Effector memory CD4-positive, alpha-beta T cell (primary cell): Measurements from ENCODE around the gene CLCN6.

Experiments
- DNase-seq, 3 donors: peaks; one replicate each; pipeline ENCODE4 v3.0.0-alpha.2; 2020
- H3K27ac ChIP-seq: 2 replicates; pipeline ENCODE4 v1.7.0; 2013; ENCODE audit warnings: mild to moderate bottlenecking, low read length, moderate library complexity; ENCODE audit not compliant: insufficient read depth, poor library complexity, severe bottlenecking
- H3K27me3 ChIP-seq: replicated peaks from 2 replicates; pipeline ENCODE4 v1.7.0; 2013; ENCODE audit warnings: mild to moderate bottlenecking, low read length; ENCODE audit not compliant: insufficient read depth, control insufficient read depth, poor library complexity, severe bottlenecking
- H3K36me3 ChIP-seq: 2 replicates; pipeline ENCODE4 v1.7.0; 2013; ENCODE audit warnings: mild to moderate bottlenecking, low read length, moderate library complexity; ENCODE audit not compliant: control insufficient read depth, insufficient read depth
- H3K4me1 ChIP-seq: 2 replicates; pipeline ENCODE4 v1.7.0; 2013; ENCODE audit warnings: low read length, mild to moderate bottlenecking; ENCODE audit not compliant: control insufficient read depth, insufficient read depth, poor library complexity, severe bottlenecking
- H3K4me3 ChIP-seq: 2 replicates; pipeline ENCODE4 v1.7.0; 2013; ENCODE audit warnings: low read length, low read depth, mild to moderate bottlenecking; ENCODE audit not compliant: insufficient read depth, poor library complexity, severe bottlenecking
- H3K9me3 ChIP-seq: 2 replicates; pipeline ENCODE4 v1.7.0; 2013; ENCODE audit warnings: mild to moderate bottlenecking, low read length, moderate library complexity; ENCODE audit not compliant: control insufficient read depth

Gene CLCN6

DNA sequence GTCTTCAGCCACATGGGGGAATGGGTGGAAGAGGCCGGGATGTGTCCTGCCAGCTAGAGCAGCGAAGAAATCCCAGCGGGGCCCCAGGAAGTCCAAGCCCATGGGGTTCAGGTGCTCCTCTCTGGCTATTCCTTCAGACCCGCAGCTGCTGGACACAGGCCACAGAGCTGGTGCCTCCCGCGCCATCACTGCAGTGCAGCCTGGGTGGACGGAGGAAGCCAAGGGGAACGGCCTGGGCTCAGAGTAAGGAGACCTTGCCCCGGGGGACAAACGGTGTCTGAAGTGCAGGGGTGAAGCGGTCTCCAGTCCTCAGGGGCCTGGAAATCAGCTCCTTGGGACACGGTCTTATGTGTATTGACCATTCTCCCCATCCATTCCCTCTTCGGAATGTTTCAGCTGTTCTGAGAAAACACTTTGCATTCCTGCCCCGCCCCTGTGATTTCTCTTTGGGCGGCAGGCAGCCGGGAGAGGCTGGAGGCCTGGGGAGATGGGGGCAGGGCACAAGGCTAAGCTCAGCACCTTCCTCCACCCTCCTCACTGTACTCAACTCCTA lies 18.7 kb upstream of the CLCN6 start:
- H3K27ac ChIP-seq: no peak overlapping the region

DNA sequence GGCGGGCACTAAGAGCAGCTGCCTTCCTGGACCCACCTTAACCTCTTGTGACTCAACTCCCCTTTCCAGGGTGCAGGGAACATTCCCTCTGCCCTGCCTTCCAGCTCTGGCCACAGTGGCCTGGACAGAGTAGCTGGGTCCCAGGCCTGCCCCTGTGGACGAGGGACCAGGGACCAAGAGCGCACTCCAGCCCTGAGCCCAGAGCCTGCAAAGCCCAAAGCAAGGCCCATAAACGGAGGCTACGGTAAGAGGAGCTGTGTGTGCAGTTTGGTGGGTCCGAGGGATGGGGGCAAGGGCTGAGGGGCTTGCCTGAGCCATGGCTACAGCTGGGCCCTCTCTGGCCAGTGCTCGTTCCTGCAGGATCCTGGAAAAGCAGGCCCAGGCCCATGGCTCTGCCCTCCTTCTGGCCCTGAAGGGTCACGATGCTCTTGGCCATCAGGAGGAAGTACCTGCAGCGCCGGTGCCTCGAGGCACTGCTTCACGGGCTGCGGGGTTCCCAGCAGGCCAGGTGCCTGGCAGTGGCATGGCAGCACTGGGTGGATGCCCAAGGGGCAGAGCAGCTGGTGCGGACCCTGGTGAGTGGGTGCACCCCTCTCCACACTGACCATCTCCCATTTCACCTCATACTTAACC lies 18.1 kb upstream of the CLCN6 start:
- DNase-seq: no peak
- Histone ChIP-seq H3K27ac (no peak overlapping the region), H3K9me3 (no peaks in the 10 kb centered on the region), H3K4me3 (no peak overlapping the region), H3K27me3 (no peaks in the 10 kb centered on the region), H3K4me1 (peaks cover 9% of the 10 kb centered on the region), H3K36me3 (peaks cover 24% of the 10 kb centered on the region)

More for the DNA sequence above, 18.7 kb upstream of the CLCN6 start:
- Histone ChIP-seq H3K4me1 (peaks cover 9% of the 10 kb centered on the region), H3K36me3 (peaks cover 18% of the 10 kb centered on the region), H3K4me3 (no peak overlapping the region), H3K9me3 (no peaks in the 10 kb centered on the region), H3K27me3 (no peaks in the 10 kb centered on the region)
- no peak for DNase-seq

DNA sequence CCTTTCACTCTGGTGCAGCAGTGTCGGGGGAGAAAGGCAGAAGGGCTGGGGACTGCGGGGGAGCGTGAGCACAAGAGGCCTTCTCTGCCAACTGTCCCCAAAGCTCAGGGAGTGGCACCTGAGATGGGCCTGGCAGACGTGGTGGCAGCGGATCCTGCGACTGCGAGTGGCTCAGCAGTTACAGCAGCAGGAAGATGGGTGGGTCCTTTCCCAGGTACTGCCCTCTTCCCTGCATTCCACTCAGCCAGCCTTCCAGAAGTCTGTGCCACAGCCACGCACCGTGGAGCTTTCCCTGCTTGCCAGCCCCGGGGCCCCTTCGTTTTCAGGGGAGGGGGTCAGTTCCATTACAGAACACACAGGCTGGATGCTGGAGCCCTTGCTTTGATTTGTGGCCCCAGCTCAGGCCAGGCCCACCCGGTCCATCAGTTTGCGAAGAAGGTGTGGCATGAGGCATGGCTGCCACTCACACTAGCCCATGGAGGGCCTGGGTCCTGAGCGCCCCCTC lies 17.4 kb upstream of the CLCN6 start:
- no peaks in the 10 kb centered on the region for H3K27me3 ChIP-seq
- peaks cover 24% of the 10 kb centered on the region for H3K36me3 ChIP-seq
- H3K27ac ChIP-seq: no peak overlapping the region
- no peak overlapping the region for H3K4me3 ChIP-seq
- no peak for DNase-seq
- no peaks in the 10 kb centered on the region for H3K9me3 ChIP-seq
- H3K4me1 ChIP-seq: peaks cover 9% of the 10 kb centered on the region

DNA sequence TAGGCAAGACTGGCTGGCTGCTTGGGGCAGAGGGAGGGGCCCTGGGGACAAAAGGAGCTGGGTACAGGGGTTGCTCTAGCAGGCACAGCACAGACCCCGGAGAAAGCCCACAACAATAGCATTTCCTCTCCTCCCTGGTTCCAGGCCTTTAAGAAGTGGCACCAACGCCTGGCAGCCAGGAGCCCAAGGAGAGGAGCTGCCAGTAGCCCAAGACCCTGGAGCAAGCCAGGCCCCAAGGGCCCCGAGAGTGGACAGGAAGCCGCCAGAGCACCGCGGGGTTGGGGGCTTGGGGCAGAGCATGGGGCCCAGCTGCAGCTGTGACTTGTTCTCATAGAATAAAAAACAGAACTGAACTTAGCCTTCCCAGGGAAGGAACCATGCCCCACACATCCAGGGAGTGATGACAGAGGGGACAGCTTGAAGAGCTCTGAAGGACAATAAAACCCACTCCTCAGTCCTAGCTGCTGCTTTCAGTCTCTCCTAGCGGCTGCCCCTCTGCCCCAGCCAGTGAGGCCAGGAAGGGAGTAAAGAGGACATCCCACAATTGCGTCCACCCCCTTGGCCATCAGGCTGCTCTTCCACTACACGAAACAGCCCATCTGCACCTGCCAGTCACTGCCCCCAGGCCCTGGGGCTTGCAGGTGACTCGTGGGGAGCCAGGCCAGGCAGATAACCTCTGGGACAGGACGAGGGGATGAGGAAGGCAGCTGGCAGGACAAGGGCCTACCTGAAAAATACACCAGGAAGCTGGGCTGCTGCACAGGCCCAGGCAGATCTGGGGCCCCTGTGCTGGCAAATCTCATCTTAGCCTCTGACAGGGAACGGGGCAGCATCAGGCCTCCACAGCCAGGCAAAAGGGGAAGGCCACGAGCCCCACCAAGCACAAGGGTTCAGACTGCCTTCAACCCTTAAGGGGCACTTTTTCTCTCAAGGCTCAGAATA lies 16.6 kb upstream of the CLCN6 start:
- no peaks in the 10 kb centered on the region for H3K27me3 ChIP-seq
- H3K4me3 ChIP-seq: no peak overlapping the region
- H3K27ac ChIP-seq: no peak overlapping the region
- peaks cover 9% of the 10 kb centered on the region for H3K4me1 ChIP-seq
- H3K9me3 ChIP-seq: no peaks in the 10 kb centered on the region
- no peak for DNase-seq
- H3K36me3 ChIP-seq: peaks cover 31% of the 10 kb centered on the region

DNA sequence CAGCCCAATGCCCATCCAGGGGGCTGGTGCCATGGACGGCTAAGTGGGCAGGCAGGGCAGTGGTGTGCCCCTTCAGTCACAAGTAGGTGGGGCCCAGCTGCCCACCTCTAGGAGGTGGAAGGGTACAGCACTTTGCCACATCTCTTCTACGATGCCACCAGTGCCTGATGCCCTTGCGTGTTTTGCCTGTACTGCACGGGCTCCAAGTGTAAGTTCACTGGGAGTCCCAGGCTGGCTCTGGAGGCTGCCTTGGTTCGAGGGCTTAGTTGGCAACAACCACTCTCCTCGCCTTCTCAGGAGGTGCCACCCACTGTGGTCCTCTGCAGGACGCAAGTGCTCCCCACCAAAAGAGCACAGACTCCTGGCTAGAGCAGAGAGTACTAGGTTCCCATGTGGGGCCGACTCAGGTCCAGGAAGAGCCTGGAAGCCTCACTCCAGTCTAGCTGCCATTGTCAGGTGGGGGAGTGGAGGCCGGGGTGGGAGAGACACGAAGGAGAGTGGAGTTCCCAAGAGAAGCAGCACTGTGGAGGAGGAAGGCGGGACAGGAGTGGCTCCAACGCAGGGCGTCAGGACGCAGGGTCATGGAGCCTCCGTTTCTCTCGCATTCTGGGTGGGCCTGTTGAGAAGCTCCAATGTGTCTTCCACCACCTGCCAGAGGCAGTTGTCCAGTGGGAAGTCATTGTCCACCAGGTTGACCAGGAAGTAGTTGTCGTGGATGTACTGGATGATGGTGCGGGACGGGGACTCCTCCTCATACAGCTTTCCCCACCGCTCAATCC lies 15.7 kb upstream of the CLCN6 start:
- Histone ChIP-seq H3K27ac (no peak overlapping the region), H3K4me3 (no peak overlapping the region), H3K4me1 (peaks cover under 1% of the 10 kb centered on the region), H3K36me3 (peaks cover 40% of the 10 kb centered on the region), H3K9me3 (no peaks in the 10 kb centered on the region), H3K27me3 (no peaks in the 10 kb centered on the region)
- no peak for DNase-seq

DNA sequence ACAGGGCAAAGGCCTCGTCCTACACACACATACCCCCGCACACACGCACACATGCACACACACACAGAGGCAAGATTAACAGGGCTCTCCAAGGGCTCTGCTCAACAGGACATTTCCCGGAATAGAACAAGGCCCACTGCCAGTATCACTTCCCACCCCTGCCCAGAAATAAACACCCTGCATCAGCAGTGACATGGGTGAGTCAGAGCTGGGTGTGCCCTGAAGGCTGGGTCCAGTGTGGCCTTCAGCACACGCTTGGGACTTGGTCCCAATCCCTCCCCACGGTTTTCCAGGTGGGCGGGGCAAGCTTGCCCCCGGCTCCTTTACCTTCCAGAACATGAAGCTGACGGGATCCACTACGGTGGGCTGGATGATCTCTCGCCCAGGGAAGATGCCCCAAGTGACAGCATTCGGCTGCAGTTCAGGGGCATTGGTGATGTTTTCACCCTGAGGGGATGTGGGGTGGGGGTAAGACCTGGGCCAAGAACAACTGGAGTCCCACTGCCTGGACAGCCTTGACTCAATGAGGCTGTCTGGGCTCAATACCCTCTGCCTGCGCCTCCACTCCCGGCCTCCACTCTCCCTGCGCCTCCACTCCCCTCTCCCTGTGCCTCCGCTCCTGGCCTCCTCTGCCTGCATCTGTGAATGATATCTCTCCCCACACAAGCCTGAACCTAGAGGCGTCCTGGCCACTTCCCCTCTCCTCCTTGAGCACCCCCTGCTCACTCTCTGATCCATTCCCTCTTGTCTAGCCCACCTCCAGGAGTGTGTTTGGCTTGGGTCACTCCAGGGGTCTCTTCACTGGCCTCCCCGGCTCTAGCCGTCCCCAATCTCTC lies 14.9 kb upstream of the CLCN6 start:
- no peaks in the 10 kb centered on the region for H3K4me1 ChIP-seq
- H3K27ac ChIP-seq: no peak overlapping the region
- H3K36me3 ChIP-seq: peaks cover 45% of the 10 kb centered on the region
- no peaks in the 10 kb centered on the region for H3K9me3 ChIP-seq
- no peak overlapping the region for H3K4me3 ChIP-seq
- H3K27me3 ChIP-seq: no peaks in the 10 kb centered on the region
- DNase-seq: no peak

DNA sequence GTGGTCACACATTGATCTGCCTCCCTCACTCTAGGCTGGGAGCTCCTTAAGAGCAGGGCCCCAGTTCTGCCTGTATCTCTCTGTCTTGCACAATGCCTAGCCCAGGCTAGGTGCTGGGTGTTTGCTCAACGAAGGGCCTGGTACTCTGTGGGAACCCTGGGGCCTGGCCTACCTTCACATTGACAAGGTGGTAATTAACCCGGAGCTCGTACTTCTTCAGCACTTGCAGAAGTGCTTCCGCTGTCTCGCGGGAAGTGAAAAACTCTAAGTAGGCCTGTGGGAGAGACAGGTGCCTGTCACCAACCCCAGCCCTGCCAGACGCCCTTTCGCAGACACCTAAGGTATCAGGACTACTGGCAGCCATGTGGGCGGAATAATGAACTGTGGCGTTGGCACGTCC lies 13.9 kb upstream of the CLCN6 start:
- Histone ChIP-seq H3K36me3 (peaks cover 52% of the 10 kb centered on the region), H3K4me1 (no peaks in the 10 kb centered on the region), H3K27ac (no peak overlapping the region), H3K27me3 (no peaks in the 10 kb centered on the region), H3K9me3 (no peaks in the 10 kb centered on the region), H3K4me3 (no peak overlapping the region)
- no peak for DNase-seq

DNA sequence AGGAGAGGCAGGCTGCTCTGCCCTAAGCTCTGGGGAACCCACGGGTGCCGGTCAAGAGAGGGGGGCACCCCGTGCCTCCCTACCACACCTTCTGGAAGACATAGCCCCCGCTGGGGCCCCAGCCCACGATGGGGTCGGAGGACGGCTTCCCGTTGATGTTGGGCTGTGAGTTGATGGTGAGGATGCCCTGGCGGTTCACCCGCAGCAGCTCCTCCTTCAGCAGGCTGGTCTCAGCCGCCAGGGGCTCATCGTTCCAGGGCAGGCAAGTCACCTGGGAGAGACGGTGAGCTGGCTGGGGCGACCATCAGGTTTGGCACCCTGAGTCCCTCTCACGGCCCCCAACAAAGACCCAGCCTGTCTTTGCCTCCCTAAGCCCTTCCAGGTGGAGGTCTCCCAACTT lies 12.2 kb upstream of the CLCN6 start:
- no peaks in the 10 kb centered on the region for H3K4me1 ChIP-seq
- H3K36me3 ChIP-seq: peaks cover 55% of the 10 kb centered on the region
- H3K27ac ChIP-seq: no peak overlapping the region
- no peak overlapping the region for H3K4me3 ChIP-seq
- no peaks in the 10 kb centered on the region for H3K9me3 ChIP-seq
- no peaks in the 10 kb centered on the region for H3K27me3 ChIP-seq
- DNase-seq: no peak
